Sigmoid colon (tissue), 7 donors: ENCODE results near the gene GIMAP5. TPM values are rescaled to one million over a fixed set of nuclear protein-coding genes. Genes with fewer than 3 reads are reported as not detected.
"Not testable (repeated sequence)": the region's sequence is repeated elsewhere in the genome, so short reads cannot be mapped to it uniquely, and the experiment has no call there.

Source experiments
- DNase-seq: peaks from one replicate; pipeline ENCODE4 v3.0.0-alpha.2; 2019
- H3K27ac ChIP-seq, 4 donors: fragments of 200-600 bp; sonication (generic); one replicate each; pipeline ENCODE4 v1.5.1; 2016 to 2019; ENCODE audit warnings: mild to moderate bottlenecking in 1 of 4
- H3K27me3 ChIP-seq, 3 donors: fragments of 200-600 bp; sonication (generic); one replicate each; pipeline ENCODE4 v1.5.1; 2019; ENCODE audit warnings: mild to moderate bottlenecking in 1 of 3
- H3K36me3 ChIP-seq, 4 donors: fragments of 200-600 bp; sonication (generic); one replicate each; pipeline ENCODE4 v1.5.1; 2016 to 2019
- H3K4me1 ChIP-seq, 4 donors: fragments of 200-600 bp; sonication (generic); one replicate each; pipeline ENCODE4 v1.5.1; 2017 to 2019
- H3K4me3 ChIP-seq, 4 donors: fragments of 200-600 bp; sonication (generic); one replicate each; pipeline ENCODE4 v1.5.1; 2017 to 2019; ENCODE audit warnings: mild to moderate bottlenecking in 2 of 4, moderate library complexity in 1 of 4
- H3K9me3 ChIP-seq, 4 donors: fragments of 200-600 bp in 3 of 4; sonication (generic) in 3 of 4; one replicate each; pipeline versions ENCODE4 v1.5.1 to v1.6.1; 2013 to 2019
- CTCF ChIP-seq, 4 experiments: fragments of 450-650 bp in 3 of 4; fragments of 200-600 bp in 1 of 4; IDR thresholded peaks; one replicate each; pipeline ENCODE4 v1.5.1; 2016 to 2019; ENCODE audit warnings: antibody characterized with exemption in 4 of 4, mild to moderate bottlenecking in 3 of 4, moderate library complexity in 2 of 4
- EP300 ChIP-seq, 4 donors: sonication (generic); formaldehyde crosslinking; IDR thresholded peaks; one replicate each; pipeline ENCODE4 v1.6.1; 2017; ENCODE audit warnings: antibody characterized with exemption in 4 of 4
- POLR2A ChIP-seq, 2 donors: fragments of 450-650 bp; IDR thresholded peaks; one replicate each; pipeline ENCODE4 v1.6.1; 2016; ENCODE audit warnings: antibody characterized with exemption in 2 of 2, mild to moderate bottlenecking in 2 of 2, moderate library complexity in 2 of 2
- POLR2AphosphoS5 ChIP-seq, 4 donors: sonication (generic); formaldehyde crosslinking; IDR thresholded peaks; one replicate each; pipeline ENCODE4 v1.6.1; 2017; ENCODE audit warnings: antibody characterized with exemption in 4 of 4
- WGBS, 2 donors: extraction: QIAGEN DNeasy Blood & Tissue Kit; methylation state at CpG; one replicate each; pipeline ENCODE4 v1.1.7; 2013; 5-methylcytosine and 5-hydroxymethylcytosine counted together
- intact Hi-C: fragments of 100-400 bp; cut with DNase I; formaldehyde crosslinking; loops from one replicate; pipeline ENCODE4 v1.15.1; 2023
- polyA plus RNA-seq, 3 donors: library from polyadenylated mRNA; stranded (reverse); fragments of 200-250 nt; gene quantifications; one replicate each; pipeline ENCODE4 v1.2.3, GENCODE V29; 2013
- total RNA-seq, 4 donors: library from RNA; depleted of rRNA; stranded (reverse); fragments of >200 nt; gene quantifications; one replicate each; pipeline ENCODE4 v1.1.0, GENCODE V29; 2016
- donor health status: healthy with polysubstance abuse.
- donor health status: Bipolar disorder and iron deficiency.
- donor health status: healthy.

GIMAP5 gene
- total and polyA plus RNA-seq, 7 donors, result 7.9 to 39.4 (median 17.7) TPM

GRCh38 chr7:150756858-150757257 lies 19.6 kb downstream of the GIMAP5 start:
- no peak overlapping the region for H3K4me3 ChIP-seq
- H3K9me3 ChIP-seq, result no peaks in the 10 kb centered on the region
- 10 to 45% methylated on average over 1 of the region's 1 CpG for WGBS, 2 donors
- H3K4me1 ChIP-seq, result peaks cover 0 to 3% (median 1%) of the 10 kb centered on the region in 4 donors
- intact Hi-C loops, result no loop called here
- peak overlapping the region in 1 of 4 donors; percentile 40 for H3K27ac ChIP-seq
- TF ChIP-seq CTCF (IDR thresholded peaks at IDR 0.05) (peak in 3 of 4 experiments; percentile 8 to 36 (median 25)), EP300 (IDR thresholded peaks at IDR 0.05) (no peak)
- H3K27me3 ChIP-seq, result no peaks in the 10 kb centered on the region
- no peak for DNase-seq
- H3K36me3 ChIP-seq, result no peaks in the 10 kb centered on the region

- Histone ChIP-seq H3K4me3 (no peak overlapping the region), H3K4me1 (no peaks in the 10 kb centered on the region), H3K36me3 (no peaks in the 10 kb centered on the region), H3K27ac (no peak overlapping the region), H3K27me3 (no peaks in the 10 kb centered on the region), H3K9me3 (no peaks in the 10 kb centered on the region)
- intact Hi-C loops, result no loop called here
- TF ChIP-seq POLR2A (IDR thresholded peaks at IDR 0.05) (no peak), POLR2AphosphoS5 (IDR thresholded peaks at IDR 0.05) (no peak)
- DNase-seq, result no peak
- 82 to 88% methylated on average over 1 of the region's 1 CpG for WGBS, 2 donors
Observed at GRCh38 chr7:150759479-150759878, 22.3 kb downstream of the GIMAP5 start.

DNA sequence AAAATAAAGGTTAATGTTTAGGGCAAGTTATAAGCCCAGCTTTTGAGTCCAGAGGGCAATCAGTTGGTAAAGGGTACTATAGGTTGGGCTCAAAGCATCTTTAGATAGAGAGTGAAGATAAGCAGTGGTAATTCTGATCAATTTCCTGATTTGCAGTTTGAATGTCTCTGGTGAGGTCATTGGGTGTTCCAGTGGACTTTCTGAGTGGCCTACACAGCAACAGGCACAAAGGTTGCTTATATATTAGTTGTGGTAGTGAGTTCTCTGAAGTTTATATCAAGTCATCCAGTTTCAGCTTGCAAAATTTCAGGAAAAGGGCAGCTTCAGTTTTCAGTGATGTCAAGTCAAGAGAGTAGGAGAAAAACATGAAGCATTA lies 29.1 kb downstream of the GIMAP5 start:
- no peaks in the 10 kb centered on the region for H3K9me3 ChIP-seq
- H3K27ac ChIP-seq, result no peak overlapping the region
- no peak for DNase-seq
- no peaks in the 10 kb centered on the region for H3K36me3 ChIP-seq
- no peak overlapping the region for H3K4me3 ChIP-seq
- no peaks in the 10 kb centered on the region for H3K27me3 ChIP-seq
- no peak for TF ChIP-seq CTCF (IDR thresholded peaks at IDR 0.05)
- no peak for TF ChIP-seq EP300 (IDR thresholded peaks at IDR 0.05)
- no peak for TF ChIP-seq POLR2A (IDR thresholded peaks at IDR 0.05)
- TF ChIP-seq POLR2AphosphoS5 (IDR thresholded peaks at IDR 0.05), result no peak
- intact Hi-C loops, result no loop called here
- no peaks in the 10 kb centered on the region for H3K4me1 ChIP-seq

DNA sequence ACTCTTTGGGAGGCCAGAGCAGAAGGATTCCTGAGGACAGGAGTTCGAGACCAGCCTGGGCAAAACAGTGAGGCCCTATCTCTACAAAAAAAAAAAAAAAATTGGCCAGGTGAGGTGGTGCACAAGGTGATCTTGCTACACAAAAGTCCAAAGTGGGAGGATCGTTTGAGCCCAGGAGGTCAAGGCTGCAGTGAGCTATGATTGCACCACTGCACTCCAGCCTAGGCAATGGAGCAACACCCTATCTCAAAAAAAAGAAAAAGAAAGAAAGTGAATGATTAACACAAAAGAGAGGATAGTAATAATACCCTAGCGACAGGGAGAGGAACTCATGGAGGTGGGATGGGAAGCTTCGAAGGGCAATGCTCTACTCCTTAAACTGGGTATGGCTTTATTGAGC lies 32.5 kb downstream of the GIMAP5 start:
- Histone ChIP-seq H3K27ac (no peak overlapping the region), H3K4me1 (no peaks in the 10 kb centered on the region), H3K27me3 (no peaks in the 10 kb centered on the region), H3K36me3 (no peaks in the 10 kb centered on the region), H3K9me3 (no peaks in the 10 kb centered on the region), H3K4me3 (no peak overlapping the region)
- TF ChIP-seq POLR2AphosphoS5 (IDR thresholded peaks at IDR 0.05) (no peak), CTCF (IDR thresholded peaks at IDR 0.05) (no peak), EP300 (IDR thresholded peaks at IDR 0.05) (no peak), POLR2A (IDR thresholded peaks at IDR 0.05) (no peak)
- DNase-seq, result no peak
- intact Hi-C loops, result no loop called here
- WGBS, 2 donors, result 79 to 88% methylated on average over 4 of the region's 4 CpGs

DNA sequence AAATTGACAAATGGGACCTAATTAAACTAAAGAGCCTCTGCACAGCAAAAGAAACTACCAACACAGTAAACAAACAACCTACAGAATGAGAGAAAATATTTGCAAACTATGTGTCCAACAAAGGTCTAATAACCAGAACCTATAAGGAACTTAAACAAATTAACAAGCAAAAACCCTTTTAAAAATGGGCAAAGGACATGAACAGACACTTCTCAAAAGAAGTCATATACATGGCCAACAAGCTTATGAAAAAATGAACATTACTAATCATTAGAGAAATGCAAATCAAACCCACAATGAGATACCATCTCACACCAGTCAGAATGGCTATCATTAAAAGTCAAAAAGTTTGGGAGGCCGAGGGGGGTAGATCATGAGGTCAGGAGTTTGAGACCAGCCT lies 36.9 kb downstream of the GIMAP5 start:
- H3K4me3 ChIP-seq, H3K27ac ChIP-seq, H3K4me1 ChIP-seq, intact Hi-C loops, H3K36me3 ChIP-seq, H3K27me3 ChIP-seq, DNase-seq, H3K9me3 ChIP-seq: not testable (repeated sequence)
- WGBS, 2 donors, result 90 to 91% methylated on average over 1 of the region's 1 CpG

- Histone ChIP-seq H3K36me3 (no peaks in the 10 kb centered on the region), H3K9me3 (no peaks in the 10 kb centered on the region), H3K27ac (no peak overlapping the region), H3K4me3 (no peak overlapping the region), H3K27me3 (no peaks in the 10 kb centered on the region), H3K4me1 (peaks cover 0 to 18% (median 8%) of the 10 kb centered on the region in 4 donors)
- intact Hi-C loops, result loop anchor here (2.0 to 5.0 kb wide), 3 partner anchors 99 to 229 kb away; no protein-coding TSS in a partner anchor
- DNase-seq, result no peak
- TF ChIP-seq CTCF (IDR thresholded peaks at IDR 0.05) (no peak), EP300 (IDR thresholded peaks at IDR 0.05) (no peak), POLR2A (IDR thresholded peaks at IDR 0.05) (no peak), POLR2AphosphoS5 (IDR thresholded peaks at IDR 0.05) (no peak)
- WGBS, 2 donors, result 55 to 68% methylated on average over 8 of the region's 8 CpGs
Observed at GRCh38 chr7:150778014-150778737, 41.0 kb downstream of the GIMAP5 start.
